Measurements from ENCODE around the gene MEIOC.
"Not testable (repeated sequence)": the region's sequence is repeated elsewhere in the genome, so short reads cannot be mapped to it uniquely, and the experiment has no call there.

The MEIOC gene

DNA sequence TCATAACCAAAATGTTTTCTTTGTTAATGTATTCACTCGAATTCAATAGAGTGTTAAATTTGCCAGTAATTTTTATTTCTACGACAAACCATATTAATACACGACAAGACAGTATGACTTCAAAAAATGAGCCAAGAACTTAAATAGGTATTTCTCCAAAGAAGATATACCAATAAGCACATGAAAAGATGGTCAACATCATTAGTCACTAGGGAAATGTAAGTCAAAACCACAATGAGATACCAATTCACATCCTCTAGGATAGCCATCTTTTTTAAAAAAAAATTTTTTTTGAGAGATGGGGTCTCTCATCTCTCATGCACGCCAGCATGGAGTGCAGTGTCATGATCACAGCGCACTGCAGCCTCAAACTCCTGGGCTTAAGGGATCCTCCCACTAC lies 5.0 kb upstream of the MEIOC start:
- Histone ChIP-seq H3K4me3 (ENCODE audit: low read depth in 1 of 2, low read length in 2 of 2) (no peak overlapping the region), H3K27me3 (ENCODE audit: low read depth, low read length) (no peaks in the 10 kb centered on the region), H3K9me3 (ENCODE audit: control insufficient read depth in 1 of 2, low read length in 2 of 2) (no peaks in the 10 kb centered on the region), H3K36me3 (ENCODE audit: control insufficient read depth in 1 of 2, insufficient read depth in 2 of 2, low read length in 2 of 2) (no peaks in the 10 kb centered on the region), H3K27ac (ENCODE audit: low read length) (no peak overlapping the region), H3K4me1 (ENCODE audit: control insufficient read depth in 1 of 2, insufficient read depth in 2 of 2, low read length in 2 of 2) (peaks cover 0 to 4% of the 10 kb centered on the region in 2 donors)

DNA sequence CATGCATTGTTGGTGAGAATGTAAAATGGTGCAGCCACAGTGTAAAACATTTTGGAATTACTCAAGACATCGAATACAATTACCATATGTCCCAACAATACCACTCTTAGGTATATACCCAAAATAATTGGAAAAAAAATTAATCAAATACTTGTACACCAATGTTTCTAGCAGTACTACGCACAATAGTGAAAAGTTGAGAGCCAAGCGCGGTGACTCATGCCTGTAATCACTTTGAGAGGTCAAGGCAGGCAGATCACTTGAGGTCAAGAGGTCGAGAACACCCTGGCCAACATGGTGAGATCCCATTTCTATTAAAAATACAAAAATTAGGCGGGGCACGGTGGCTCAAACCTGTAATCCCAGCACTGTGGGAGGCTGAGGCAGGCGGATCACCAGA lies 3.5 kb upstream of the MEIOC start:
- Histone ChIP-seq H3K9me3 (ENCODE audit: control insufficient read depth in 1 of 2, low read length in 2 of 2) (no peaks in the 10 kb centered on the region), H3K27me3 (ENCODE audit: low read depth, low read length) (peaks cover 5% of the 10 kb centered on the region), H3K4me3 (ENCODE audit: low read depth in 1 of 2, low read length in 2 of 2) (no peak overlapping the region), H3K36me3 (ENCODE audit: control insufficient read depth in 1 of 2, insufficient read depth in 2 of 2, low read length in 2 of 2) (no peaks in the 10 kb centered on the region), H3K27ac (ENCODE audit: low read length) (no peak overlapping the region), H3K4me1 (ENCODE audit: control insufficient read depth in 1 of 2, insufficient read depth in 2 of 2, low read length in 2 of 2) (peaks cover 0 to 7% of the 10 kb centered on the region in 2 donors)

DNA sequence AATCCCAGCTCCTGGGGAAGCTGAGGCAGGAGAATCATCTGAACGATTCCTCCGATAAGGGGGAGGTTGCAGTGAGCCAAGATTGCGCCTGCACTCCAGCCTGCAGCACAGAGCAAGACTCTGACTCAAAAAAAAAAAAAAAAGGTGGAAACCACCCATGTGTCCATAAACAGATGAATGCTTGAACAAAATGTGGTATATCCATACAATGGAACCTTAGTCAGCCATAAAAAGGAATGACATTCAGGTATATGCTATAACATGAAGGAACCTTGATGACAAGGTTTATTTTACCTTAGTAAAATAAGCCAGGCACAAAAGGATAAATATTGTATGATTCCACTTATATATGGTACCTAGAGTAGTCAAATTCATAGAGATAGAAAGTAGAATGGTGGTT lies 2.9 kb upstream of the MEIOC start:
- peaks cover 0 to 7% of the 10 kb centered on the region in 2 donors for H3K4me1 ChIP-seq (ENCODE audit: control insufficient read depth in 1 of 2, insufficient read depth in 2 of 2, low read length in 2 of 2)
- no peaks in the 10 kb centered on the region for H3K36me3 ChIP-seq (ENCODE audit: control insufficient read depth in 1 of 2, insufficient read depth in 2 of 2, low read length in 2 of 2)
- no peak overlapping the region for H3K4me3 ChIP-seq (ENCODE audit: low read depth in 1 of 2, low read length in 2 of 2)
- no peak overlapping the region for H3K27ac ChIP-seq (ENCODE audit: low read length)
- H3K9me3 ChIP-seq (ENCODE audit: control insufficient read depth in 1 of 2, low read length in 2 of 2): no peaks in the 10 kb centered on the region
- H3K27me3 ChIP-seq (ENCODE audit: low read depth, low read length): peaks cover 5% of the 10 kb centered on the region

DNA sequence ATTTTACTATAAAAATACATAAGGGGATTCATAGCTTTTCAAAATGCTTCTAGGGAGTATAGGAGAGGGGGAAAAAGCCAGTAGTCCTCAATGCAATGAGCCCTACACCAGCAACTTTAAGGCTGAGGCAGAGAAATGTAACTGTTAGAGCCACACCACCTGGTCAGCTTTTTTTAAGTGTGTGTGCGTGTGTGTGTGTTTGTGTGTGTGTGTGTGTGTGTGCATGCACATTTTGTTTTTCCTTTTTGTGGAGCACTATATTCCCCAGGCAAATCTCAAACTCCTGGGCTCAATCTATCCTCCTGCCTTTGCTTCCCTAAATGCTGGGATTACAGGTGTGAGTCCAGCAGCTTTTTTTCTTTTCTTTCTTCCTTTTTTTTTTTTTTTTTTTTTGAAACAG lies 2.3 kb upstream of the MEIOC start:
- Histone ChIP-seq H3K36me3 (ENCODE audit: control insufficient read depth in 1 of 2, insufficient read depth in 2 of 2, low read length in 2 of 2) (no peaks in the 10 kb centered on the region), H3K4me3 (ENCODE audit: low read depth in 1 of 2, low read length in 2 of 2) (no peak overlapping the region), H3K27me3 (ENCODE audit: low read depth, low read length) (peaks cover 5% of the 10 kb centered on the region), H3K9me3 (ENCODE audit: control insufficient read depth in 1 of 2, low read length in 2 of 2) (no peaks in the 10 kb centered on the region), H3K27ac (ENCODE audit: low read length) (no peak overlapping the region), H3K4me1 (ENCODE audit: control insufficient read depth in 1 of 2, insufficient read depth in 2 of 2, low read length in 2 of 2) (peaks cover 0 to 7% of the 10 kb centered on the region in 2 donors)

DNA sequence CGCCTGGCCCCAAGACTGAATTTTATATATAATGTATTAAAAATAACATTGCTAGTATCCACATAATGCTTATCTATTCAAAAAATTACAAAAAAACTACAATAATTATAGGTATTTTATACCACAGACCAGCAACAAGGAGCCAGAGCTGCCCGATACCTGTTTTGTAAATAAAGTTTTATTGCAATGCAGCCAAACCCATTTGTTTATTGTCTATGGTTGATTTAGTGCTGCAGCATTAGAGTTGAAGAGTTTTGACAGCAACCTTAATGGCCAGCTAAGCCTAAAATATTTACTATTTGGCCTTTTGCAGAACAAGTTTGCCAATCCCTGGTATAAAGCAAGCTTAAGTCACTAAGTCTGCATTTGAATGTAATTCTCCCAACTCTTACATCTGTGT lies 5.6 kb downstream of the MEIOC start:
- peaks cover 4% of the 10 kb centered on the region for H3K27me3 ChIP-seq (ENCODE audit: low read depth, low read length)

DNA sequence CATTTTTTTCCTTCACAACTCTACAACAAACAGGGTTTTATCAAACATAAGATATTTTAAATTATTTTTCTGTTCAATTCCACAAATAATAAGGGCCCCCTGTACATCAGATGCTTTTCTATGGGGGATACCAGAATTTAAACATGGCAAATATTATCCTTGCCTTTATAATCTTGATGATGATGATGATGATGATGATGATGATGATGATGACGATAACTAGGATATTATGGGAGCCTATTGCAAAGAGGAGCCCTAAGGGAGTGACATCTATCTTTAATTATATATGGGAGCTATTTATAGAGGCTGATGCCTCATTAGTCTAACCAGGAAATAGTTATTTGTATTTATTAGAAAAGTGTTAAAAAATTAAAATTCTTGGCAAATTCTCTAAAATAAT lies 6.8 kb downstream of the MEIOC start:
- Histone ChIP-seq H3K9me3 (ENCODE audit: control insufficient read depth in 1 of 2, low read length in 2 of 2) (no peaks in the 10 kb centered on the region), H3K27ac (ENCODE audit: low read length) (no peak overlapping the region), H3K4me1 (ENCODE audit: control insufficient read depth in 1 of 2, insufficient read depth in 2 of 2, low read length in 2 of 2) (no peaks in the 10 kb centered on the region), H3K27me3 (ENCODE audit: low read depth, low read length) (no peaks in the 10 kb centered on the region), H3K4me3 (ENCODE audit: low read depth in 1 of 2, low read length in 2 of 2) (no peak overlapping the region), H3K36me3 (ENCODE audit: control insufficient read depth in 1 of 2, insufficient read depth in 2 of 2, low read length in 2 of 2) (no peaks in the 10 kb centered on the region)

More for the DNA sequence above, 5.6 kb downstream of the MEIOC start:
- Histone ChIP-seq H3K27ac (ENCODE audit: low read length) (no peak overlapping the region), H3K4me1 (ENCODE audit: control insufficient read depth in 1 of 2, insufficient read depth in 2 of 2, low read length in 2 of 2) (no peaks in the 10 kb centered on the region), H3K4me3 (ENCODE audit: low read depth in 1 of 2, low read length in 2 of 2) (no peak overlapping the region), H3K36me3 (ENCODE audit: control insufficient read depth in 1 of 2, insufficient read depth in 2 of 2, low read length in 2 of 2) (no peaks in the 10 kb centered on the region), H3K9me3 (ENCODE audit: control insufficient read depth in 1 of 2, low read length in 2 of 2) (no peaks in the 10 kb centered on the region)

DNA sequence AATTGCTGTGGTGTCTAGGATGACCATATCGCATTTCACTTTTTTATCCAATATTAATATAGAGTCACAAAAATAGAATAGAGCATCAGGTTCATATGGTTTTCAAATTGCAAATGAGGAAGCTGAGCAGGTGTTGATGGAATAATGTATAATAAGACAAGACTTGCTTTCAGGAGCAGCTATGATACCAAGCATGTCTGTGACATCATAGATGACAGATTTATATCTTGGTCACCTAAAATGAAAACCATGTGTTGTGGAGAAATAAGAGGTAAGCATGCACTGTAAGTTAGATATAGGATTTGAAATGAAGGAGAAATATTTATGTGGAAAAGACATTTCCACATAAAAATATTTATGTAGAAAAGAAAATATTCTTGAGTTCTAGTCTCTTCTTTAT lies 8.6 kb downstream of the MEIOC start:
- Histone ChIP-seq H3K9me3 (ENCODE audit: control insufficient read depth in 1 of 2, low read length in 2 of 2) (no peaks in the 10 kb centered on the region), H3K4me3 (ENCODE audit: low read depth in 1 of 2, low read length in 2 of 2) (no peak overlapping the region), H3K27ac (ENCODE audit: low read length) (no peak overlapping the region), H3K36me3 (ENCODE audit: control insufficient read depth in 1 of 2, insufficient read depth in 2 of 2, low read length in 2 of 2) (no peaks in the 10 kb centered on the region), H3K4me1 (ENCODE audit: control insufficient read depth in 1 of 2, insufficient read depth in 2 of 2, low read length in 2 of 2) (no peaks in the 10 kb centered on the region), H3K27me3 (ENCODE audit: low read depth, low read length) (no peaks in the 10 kb centered on the region)

DNA sequence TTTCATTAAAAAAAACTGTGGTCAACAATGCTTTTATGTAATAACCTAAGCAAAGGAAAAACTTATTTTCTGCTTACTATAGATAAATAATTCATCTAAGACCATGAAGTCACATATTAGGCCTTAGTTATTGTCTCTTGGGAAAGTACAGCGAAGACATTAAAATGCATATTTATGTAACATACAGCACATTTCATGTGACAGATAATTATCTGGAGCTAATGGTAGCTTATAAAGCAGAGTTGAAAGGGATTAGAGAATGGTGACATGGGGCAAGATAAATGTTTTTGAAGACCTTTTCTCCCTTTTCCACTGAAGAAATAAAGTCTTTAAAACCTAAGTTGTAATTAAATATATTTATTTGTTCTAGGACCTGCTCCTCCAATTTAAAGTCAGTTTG lies 9.7 kb downstream of the MEIOC start:
- no peaks in the 10 kb centered on the region for H3K27me3 ChIP-seq (ENCODE audit: low read depth, low read length)
- no peak overlapping the region for H3K4me3 ChIP-seq (ENCODE audit: low read depth in 1 of 2, low read length in 2 of 2)
- H3K4me1 ChIP-seq (ENCODE audit: control insufficient read depth in 1 of 2, insufficient read depth in 2 of 2, low read length in 2 of 2): no peaks in the 10 kb centered on the region
- H3K36me3 ChIP-seq (ENCODE audit: control insufficient read depth in 1 of 2, insufficient read depth in 2 of 2, low read length in 2 of 2): no peaks in the 10 kb centered on the region
- no peak overlapping the region for H3K27ac ChIP-seq (ENCODE audit: low read length)
- H3K9me3 ChIP-seq (ENCODE audit: control insufficient read depth in 1 of 2, low read length in 2 of 2): no peaks in the 10 kb centered on the region

DNA sequence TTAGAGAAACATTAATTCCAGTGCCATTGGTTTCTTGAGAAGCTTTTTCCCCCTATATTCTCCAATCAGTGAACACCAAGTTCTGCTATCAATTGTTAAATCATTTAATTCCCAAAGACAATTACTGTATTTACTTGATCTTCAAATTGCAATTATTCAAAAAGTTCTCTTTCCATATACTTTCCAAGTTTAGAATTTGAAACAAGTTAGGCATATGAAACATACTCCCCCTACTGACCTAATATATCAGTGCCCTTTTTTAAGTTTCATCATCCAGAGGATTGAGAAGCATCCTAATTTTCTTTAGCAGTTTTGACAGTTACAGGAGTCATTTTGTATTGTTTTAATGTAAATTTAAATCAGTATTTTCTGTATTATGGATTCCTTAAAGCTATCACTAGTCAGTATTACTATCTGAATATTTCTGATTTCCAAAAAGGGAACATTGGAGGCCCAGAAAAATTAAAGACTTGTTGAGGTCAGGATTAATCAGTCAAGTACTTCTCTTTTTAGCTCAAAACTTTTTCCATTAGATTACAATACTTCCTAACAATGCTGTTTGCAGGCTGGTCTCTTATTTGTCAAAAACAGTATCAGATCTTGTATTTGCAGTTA lies 16.3 kb downstream of the MEIOC start:
- H3K36me3 ChIP-seq (ENCODE audit: control insufficient read depth in 1 of 2, insufficient read depth in 2 of 2, low read length in 2 of 2): peaks cover 0 to 7% of the 10 kb centered on the region in 2 donors
- H3K4me3 ChIP-seq (ENCODE audit: low read depth in 1 of 2, low read length in 2 of 2): no peak overlapping the region
- no peak overlapping the region for H3K27ac ChIP-seq (ENCODE audit: low read length)
- H3K4me1 ChIP-seq (ENCODE audit: control insufficient read depth in 1 of 2, insufficient read depth in 2 of 2, low read length in 2 of 2): no peaks in the 10 kb centered on the region
- no peaks in the 10 kb centered on the region for H3K9me3 ChIP-seq (ENCODE audit: control insufficient read depth in 1 of 2, low read length in 2 of 2)
- no peaks in the 10 kb centered on the region for H3K27me3 ChIP-seq (ENCODE audit: low read depth, low read length)

DNA sequence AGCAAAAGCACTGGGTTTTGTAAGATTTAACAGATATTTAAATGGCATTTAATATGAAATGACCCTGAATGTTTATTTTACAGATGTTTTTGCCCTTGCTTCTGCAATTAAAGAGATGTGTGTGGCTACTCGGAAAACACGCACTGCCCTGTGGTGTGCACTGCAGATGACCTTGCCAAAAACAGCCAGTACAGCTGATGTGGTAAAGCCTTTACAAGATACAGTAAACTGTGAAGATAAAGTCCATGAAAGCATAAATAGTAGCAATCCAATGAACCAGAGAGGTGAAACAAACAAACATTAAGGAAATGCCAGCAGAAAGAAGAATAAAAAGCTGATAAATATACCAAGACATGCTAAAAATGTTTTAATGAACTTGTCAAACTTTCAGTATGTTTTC lies 17.6 kb downstream of the MEIOC start:
- Histone ChIP-seq H3K27ac (ENCODE audit: low read length) (no peak overlapping the region), H3K4me3 (ENCODE audit: low read depth in 1 of 2, low read length in 2 of 2) (no peak overlapping the region), H3K9me3 (ENCODE audit: control insufficient read depth in 1 of 2, low read length in 2 of 2) (no peaks in the 10 kb centered on the region), H3K27me3 (ENCODE audit: low read depth, low read length) (no peaks in the 10 kb centered on the region), H3K36me3 (ENCODE audit: control insufficient read depth in 1 of 2, insufficient read depth in 2 of 2, low read length in 2 of 2) (peaks cover 4 to 16% of the 10 kb centered on the region in 2 donors), H3K4me1 (ENCODE audit: control insufficient read depth in 1 of 2, insufficient read depth in 2 of 2, low read length in 2 of 2) (no peaks in the 10 kb centered on the region)

DNA sequence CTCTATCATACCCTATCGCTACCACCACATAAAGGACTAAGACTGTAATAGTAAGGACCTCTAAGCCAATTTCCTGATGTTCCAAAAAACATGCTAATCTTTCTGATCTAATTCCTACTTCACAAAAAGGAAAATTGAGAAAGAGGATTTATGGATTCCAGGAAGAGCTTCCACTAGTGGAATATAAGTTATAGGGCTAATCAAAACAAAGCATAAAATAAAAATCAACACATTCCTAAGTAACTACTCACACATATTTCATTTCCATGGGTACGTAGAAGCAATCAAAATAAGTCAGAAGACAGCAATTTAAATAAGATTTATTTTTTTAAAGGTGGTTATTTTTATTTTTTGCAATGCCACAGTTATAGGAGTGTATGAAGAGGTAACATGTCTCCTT lies 20.9 kb downstream of the MEIOC start:
- Histone ChIP-seq H3K4me3 (ENCODE audit: low read depth in 1 of 2, low read length in 2 of 2) (no peak overlapping the region), H3K9me3 (ENCODE audit: control insufficient read depth in 1 of 2, low read length in 2 of 2) (no peaks in the 10 kb centered on the region), H3K36me3 (ENCODE audit: control insufficient read depth in 1 of 2, insufficient read depth in 2 of 2, low read length in 2 of 2) (peaks cover 19 to 49% of the 10 kb centered on the region in 2 donors), H3K27ac (ENCODE audit: low read length) (no peak overlapping the region), H3K4me1 (ENCODE audit: control insufficient read depth in 1 of 2, insufficient read depth in 2 of 2, low read length in 2 of 2) (no peaks in the 10 kb centered on the region), H3K27me3 (ENCODE audit: low read depth, low read length) (no peaks in the 10 kb centered on the region)

DNA sequence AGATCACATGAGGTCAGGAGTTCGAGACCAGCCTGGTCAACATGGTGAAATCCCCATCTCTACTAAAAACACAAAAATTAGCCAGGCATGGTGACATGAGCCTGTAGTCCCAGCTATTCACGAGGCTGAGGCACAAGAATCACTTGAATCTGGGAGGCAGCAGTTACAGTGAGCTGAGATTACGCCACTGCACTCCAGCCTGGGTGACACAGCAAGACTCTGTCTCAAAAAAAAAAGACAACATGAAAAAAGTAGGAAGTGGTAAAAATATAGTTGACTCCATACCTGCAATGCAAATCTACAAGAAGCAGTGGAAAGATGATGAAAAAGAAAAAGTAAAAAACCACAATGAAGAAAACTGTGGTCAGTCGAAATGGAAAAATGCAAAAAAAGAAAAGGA lies 27.0 kb downstream of the MEIOC start:
- H3K9me3 ChIP-seq (ENCODE audit: control insufficient read depth in 1 of 2, low read length in 2 of 2); H3K27ac ChIP-seq (ENCODE audit: low read length); H3K27me3 ChIP-seq (ENCODE audit: low read depth, low read length); H3K4me3 ChIP-seq (ENCODE audit: low read depth in 1 of 2, low read length in 2 of 2); H3K4me1 ChIP-seq (ENCODE audit: control insufficient read depth in 1 of 2, insufficient read depth in 2 of 2, low read length in 2 of 2): not testable (repeated sequence)
- H3K36me3 ChIP-seq (ENCODE audit: control insufficient read depth in 1 of 2, insufficient read depth in 2 of 2, low read length in 2 of 2): peaks cover 26 to 54% of the 10 kb centered on the region in 2 donors

Measured in muscle layer of duodenum (tissue), 2 donors.